Right renal pelvis (tissue), 4 donors: ENCODE data around the gene ANKRD62. TPM values are rescaled to one million over a fixed set of nuclear protein-coding genes. Genes with fewer than 3 reads are reported as not detected.

Experiments
- DNase-seq, 4 donors: peaks; one replicate each; pipeline ENCODE4 v3.0.0-alpha.2; 2013; ENCODE audit warnings: low read depth in 4 of 4, low spot score in 3 of 4, missing footprints in 1 of 4
- polyA plus RNA-seq, 4 donors: library from polyadenylated mRNA; unstranded; fragments of 120-200 nt; gene quantifications; one replicate each; pipeline ENCODE4 v1.2.1, GENCODE V29; 2013; ENCODE audit not compliant: insufficient read length in 4 of 4

ANKRD62 gene
- polyA plus RNA-seq, 4 donors, result 0.05 to 0.20 (median 0.08) TPM

DNA sequence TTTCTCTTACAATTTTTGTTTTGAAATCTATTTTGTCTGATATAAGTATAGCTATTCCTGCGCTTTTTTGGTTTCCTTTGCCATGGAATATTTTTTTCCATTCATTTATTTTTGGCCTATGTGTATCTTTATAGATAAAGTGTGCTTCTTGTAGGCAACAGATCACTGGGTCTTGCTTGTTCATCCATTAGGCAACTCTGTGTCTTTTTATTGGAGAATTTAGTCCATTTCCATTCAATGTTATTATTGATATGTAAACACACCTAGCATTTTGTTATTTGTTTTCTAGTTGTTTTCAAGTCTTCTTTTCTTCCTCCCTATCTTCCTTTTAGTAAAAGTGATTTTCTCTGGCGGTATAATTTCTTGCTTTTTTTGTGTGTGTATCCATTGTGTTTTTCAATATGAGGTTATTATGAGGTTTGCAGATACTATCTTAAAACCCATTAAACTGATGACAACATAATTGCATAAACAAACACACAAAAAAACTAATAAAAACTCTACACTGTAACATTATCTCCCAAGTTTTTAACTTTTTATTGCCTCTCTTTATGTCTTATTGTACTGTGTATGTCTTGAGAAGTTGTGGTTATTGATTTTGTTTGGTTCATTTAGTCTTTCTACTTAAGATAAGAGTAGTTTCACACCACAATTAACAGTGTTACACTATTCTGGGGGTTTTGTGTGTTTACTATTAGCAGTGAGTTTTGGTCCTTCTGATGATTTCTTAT lies 71.6 kb downstream of the ANKRD62 start:
- DNase-seq, result no peak

Other genes starting within 250 kb of the ANKRD62 start
- 10 to 100 TPM; 50.5 to 54.8 (median 53.7) TPM for gene CHMP1B, start 242.4 kb upstream of the ANKRD62 start, polyA plus RNA-seq
- gene MPPE1, start 185.5 kb upstream of the ANKRD62 start, polyA plus RNA-seq, result 10 to 100 TPM; 40.6 to 51.9 (median 43.8) TPM
- gene IMPA2, start 112.3 kb upstream of the ANKRD62 start, polyA plus RNA-seq, result 100 to 1,000 TPM in 2 of 4 donors, 10 to 100 TPM in 2; 79.2 to 124 (median 94.7) TPM
- under 1 TPM in 1 of 4 donors, not detected in 3; 0.06 TPM for gene CIDEA, start 160.5 kb downstream of the ANKRD62 start, polyA plus RNA-seq
- gene TUBB6, start 214.4 kb downstream of the ANKRD62 start, polyA plus RNA-seq, result 10 to 100 TPM; 55.8 to 75.3 (median 59.5) TPM